ENCODE measurements around the gene SPATA2.

GRCh38 chr20:49865559-49865958, 49.8 kb downstream of the SPATA2 start:
- no peak for TF ChIP-seq CTCF (conservative IDR thresholded peaks at IDR 0.05)
- no peak for TF ChIP-seq ZFX (IDR thresholded peaks at IDR 0.05)

All from C4-2B (cell line).